ENCODE data around the gene PHOSPHO2. TPM values are rescaled to one million over a fixed set of nuclear protein-coding genes. Genes with fewer than 3 reads are reported as not detected.

Gene PHOSPHO2
- total RNA-seq, 2 experiments from 2014 or later: 4.5 to 6.5 TPM

GRCh38 chr2:169732583-169733358 lies 38.5 kb downstream of the PHOSPHO2 start:
- Histone ChIP-seq H3K27me3 (ENCODE audit: control insufficient read depth in 1 of 2, insufficient read depth in 2 of 2, low read length in 2 of 2) (peaks cover 9 to 18% of the 10 kb centered on the region in 2 experiments), H3K36me3 (ENCODE audit: insufficient read depth, low read length) (no peaks in the 10 kb centered on the region), H3K9me3 (ENCODE audit: control insufficient read depth in 1 of 2, insufficient read depth in 1 of 2, low read length in 2 of 2) (no peaks in the 10 kb centered on the region), H3K27ac (ENCODE audit: low read depth in 1 of 2, low read length in 2 of 2) (no peak overlapping the region), H3K4me1 (ENCODE audit: insufficient read depth, low read length) (peaks cover 15% of the 10 kb centered on the region), H3K4me3 (ENCODE audit: low read length) (peak overlapping the region; percentile 48)
- DNase-seq (peak in 2 of 14 experiments; percentile 6 to 23), ATAC-seq (ENCODE audit: poor library complexity) (peak; percentile 24)
- Mint-ChIP-seq H3K27ac (no peak overlapping the region), H3K27me3 (peaks cover 48% of the 10 kb centered on the region), H3K9me3 (no peaks in the 10 kb centered on the region), H3K36me3 (ENCODE audit: low read depth) (no peaks in the 10 kb centered on the region), H3K4me1 (ENCODE audit: low read depth) (peaks cover 10% of the 10 kb centered on the region), H3K4me3 (peak overlapping the region; percentile 81)
- TF ChIP-seq CTCF (IDR thresholded peaks at IDR 0.05): no peak
- ChIA-PET CTCF (interaction anchor here (0.6 to 0.7 kb wide), 2 partner anchors 69 to 141 kb away, joined by 3 to 4 read pairs; no protein-coding TSS in a partner anchor), POLR2A (no interaction called here)
- intact Hi-C loops (cut with DNase I, micrococcal nuclease): no loop called here

- TF ChIP-seq CTCF (IDR thresholded peaks at IDR 0.05): no peak
- ChIA-PET POLR2A (no interaction called here), CTCF (no interaction called here)
- Mint-ChIP-seq H3K27me3 (peaks cover 53% of the 10 kb centered on the region), H3K27ac (no peak overlapping the region), H3K4me1 (ENCODE audit: low read depth) (peaks cover 10% of the 10 kb centered on the region), H3K4me3 (peak overlapping the region; percentile 77), H3K9me3 (no peaks in the 10 kb centered on the region), H3K36me3 (ENCODE audit: low read depth) (no peaks in the 10 kb centered on the region)
- ATAC-seq (ENCODE audit: poor library complexity): peak; percentile 45
- peak in 4 of 14 experiments; percentile 2 to 26 (median 9) for DNase-seq
- Histone ChIP-seq H3K4me1 (ENCODE audit: insufficient read depth, low read length) (peaks cover 15% of the 10 kb centered on the region), H3K4me3 (ENCODE audit: low read length) (peak overlapping the region; percentile 42), H3K9me3 (ENCODE audit: control insufficient read depth in 1 of 2, insufficient read depth in 1 of 2, low read length in 2 of 2) (no peaks in the 10 kb centered on the region), H3K36me3 (ENCODE audit: insufficient read depth, low read length) (no peaks in the 10 kb centered on the region), H3K27ac (ENCODE audit: low read depth in 1 of 2, low read length in 2 of 2) (no peak overlapping the region), H3K27me3 (ENCODE audit: control insufficient read depth in 1 of 2, insufficient read depth in 2 of 2, low read length in 2 of 2) (peaks cover 9 to 18% of the 10 kb centered on the region in 2 experiments)
- intact Hi-C loops (cut with DNase I, micrococcal nuclease): no loop called here
Observed at GRCh38 chr2:169734169-169734847, 40.0 kb downstream of the PHOSPHO2 start.

- H3K36me3 Mint-ChIP-seq (ENCODE audit: low read depth): no peaks in the 10 kb centered on the region
- TF ChIP-seq CTCF (IDR thresholded peaks at IDR 0.05): no peak
- Histone ChIP-seq H3K27me3 (ENCODE audit: control insufficient read depth in 1 of 2, insufficient read depth in 2 of 2, low read length in 2 of 2) (peaks cover 9 to 18% of the 10 kb centered on the region in 2 experiments), H3K4me1 (ENCODE audit: insufficient read depth, low read length) (peaks cover 15% of the 10 kb centered on the region), H3K9me3 (ENCODE audit: control insufficient read depth in 1 of 2, insufficient read depth in 1 of 2, low read length in 2 of 2) (no peaks in the 10 kb centered on the region), H3K27ac (ENCODE audit: low read depth in 1 of 2, low read length in 2 of 2) (no peak overlapping the region), H3K36me3 (ENCODE audit: insufficient read depth, low read length) (no peaks in the 10 kb centered on the region), H3K4me3 (ENCODE audit: low read length) (no peak overlapping the region)
- no peak for ATAC-seq (ENCODE audit: poor library complexity)
- intact Hi-C loops (cut with DNase I, micrococcal nuclease): no loop called here
- POLR2A ChIA-PET: no interaction called here
- H3K9me3 Mint-ChIP-seq: no peaks in the 10 kb centered on the region
- peak overlapping the region; percentile 50 for H3K4me3 Mint-ChIP-seq
- no peak overlapping the region for H3K27ac Mint-ChIP-seq
- H3K4me1 Mint-ChIP-seq (ENCODE audit: low read depth): peaks cover 10% of the 10 kb centered on the region
- H3K27me3 Mint-ChIP-seq: peaks cover 57% of the 10 kb centered on the region
- CTCF ChIA-PET: no interaction called here
- DNase-seq: no peak
Observed at GRCh38 chr2:169735623-169736022, 41.4 kb downstream of the PHOSPHO2 start.

Measured in CD4-positive, alpha-beta T cell (primary cell).